HepG2 (cell line): ENCODE measurements around the gene TBRG4. TPM values are rescaled to one million over a fixed set of nuclear protein-coding genes. Genes with fewer than 3 reads are reported as not detected.
"Not testable (repeated sequence)": the region's sequence is repeated elsewhere in the genome, so short reads cannot be mapped to it uniquely, and the experiment has no call there.

ENCODE experiments used
- ATAC-seq: fragments of 200-7000 bp; cut with Tn5 transposase; 3 replicates; pipeline ENCODE4 v1.9.1; 2020; ENCODE audit warnings: mild to moderate bottlenecking, moderate library complexity
- BruUV-seq: library from RNA; stranded (reverse); fragments of 400-500 nt; replicated peaks from 2 replicates; lab custom pipeline; 2021; lab: Mats Ljungman, UMichigan
- CTCF ChIA-PET: fragments of 300-600 bp; formaldehyde crosslinking; extraction: SDS; loops from one replicate; lab custom pipeline; 2021; ENCODE audit warnings: low total read pairs, inconsistent platforms, low intra/inter-chr PET ratio; lab: Yijun Ruan, JAX
- POLR2A ChIA-PET: fragments of 350-600 bp; sonication (Branson Sonifier 250); formaldehyde crosslinking; loops from one replicate; lab custom pipeline; 2020; ENCODE audit warnings: antibody characterized with exemption, inconsistent platforms; lab: Yijun Ruan, JAX
- DNase-seq: peaks from one replicate; pipeline ENCODE4 v3.0.0-alpha.2; 2015; ENCODE audit warnings: low spot score
- FAIRE-seq: peaks from 3 replicates; lab custom pipeline; 2011; peaks lifted over from hg19 to GRCh38; lab: Jason Lieb, UNC
- H2AFZ ChIP-seq: one replicate; pipeline ENCODE4 v1.6.1; 2011; ENCODE audit warnings: low read length, inconsistent platforms
- H3K27ac ChIP-seq: fragments of 300-600 bp; 3 replicates; pipeline ENCODE4 v1.8.0; 2011; ENCODE audit warnings: mixed run types, mild to moderate bottlenecking, mixed read lengths, low read length, inconsistent platforms; ENCODE audit not compliant: insufficient read depth; ENCODE audit errors: extremely low read length
- H3K27me3 ChIP-seq, 2 experiments: fragments of 200-600 bp in 1 of 2; 2 replicates in 1 of 2; 3 replicates in 1 of 2; pipeline versions ENCODE4 v1.6.0 to v1.8.0; 2011; ENCODE audit warnings: low read length in 2 of 2, mild to moderate bottlenecking in 2 of 2, moderate library complexity in 2 of 2, inconsistent platforms in 1 of 2; ENCODE audit not compliant: insufficient read depth in 2 of 2, control insufficient read depth in 1 of 2
- H3K36me3 ChIP-seq, 2 experiments: fragments of 200-600 bp in 1 of 2; replicated peaks in 1 of 2; 2 replicates in 1 of 2; 3 replicates in 1 of 2; pipeline versions ENCODE4 v1.5.1 to v1.8.0; 2011; ENCODE audit warnings: low read length in 2 of 2, inconsistent platforms in 1 of 2; ENCODE audit not compliant: insufficient read depth in 2 of 2, control insufficient read depth in 1 of 2
- H3K4me1 ChIP-seq: 2 replicates; pipeline ENCODE4 v1.5.1; 2012; ENCODE audit warnings: low read length, inconsistent platforms; ENCODE audit not compliant: insufficient read depth
- H3K4me2 ChIP-seq: 2 replicates; pipeline ENCODE4 v1.6.0; 2011; ENCODE audit warnings: low read depth, low read length, inconsistent platforms
- H3K4me3 ChIP-seq, 3 experiments: fragments of 200-600 bp in 1 of 3; sonication (generic), shearing (Covaris generic) in 1 of 3; replicated peaks in 1 of 3; 2 replicates each; pipeline ENCODE4 v1.5.1; 2011 to 2016; ENCODE audit warnings: low read length in 3 of 3, inconsistent platforms in 2 of 3, low read depth in 2 of 3, mild to moderate bottlenecking in 2 of 3, control low read depth in 1 of 3, mixed read lengths in 1 of 3; ENCODE audit not compliant: insufficient read depth in 1 of 3
- H3K79me2 ChIP-seq: one replicate; pipeline ENCODE4 v1.6.1; 2011; ENCODE audit warnings: low read length, inconsistent platforms; ENCODE audit not compliant: insufficient read depth
- H3K9ac ChIP-seq: 2 replicates; pipeline ENCODE4 v1.6.0; 2011; ENCODE audit warnings: mild to moderate bottlenecking, low read depth, low read length, inconsistent platforms; ENCODE audit not compliant: insufficient read depth
- H3K9me3 ChIP-seq: 2 replicates; pipeline ENCODE4 v1.5.1; 2012; ENCODE audit warnings: mild to moderate bottlenecking, low read length
- H4K20me1 ChIP-seq: 2 replicates; pipeline ENCODE4 v1.6.0; 2011; ENCODE audit warnings: inconsistent platforms, mild to moderate bottlenecking, low read length, moderate library complexity; ENCODE audit not compliant: insufficient read depth
- DR1 ChIP-seq: sonication (generic); formaldehyde crosslinking; IDR thresholded peaks from 2 replicates; pipeline ENCODE4 v1.8.0; 2021; ENCODE audit warnings: mild to moderate bottlenecking, missing genetic modification reagents, inconsistent platforms
- LCORL ChIP-seq, 2 experiments: fragments of 450-650 bp in 1 of 2; sonication (generic) in 1 of 2; formaldehyde crosslinking in 1 of 2; IDR thresholded peaks; 2 replicates each; pipeline versions ENCODE4 v1.5.0 to v1.6.1; 2017 to 2020; ENCODE audit warnings: antibody characterized with exemption in 1 of 2, missing genetic modification reagents in 1 of 2
- STAG1 ChIP-seq: sonication (generic); formaldehyde crosslinking; IDR thresholded peaks from 2 replicates; pipeline ENCODE4 v1.4.0; 2020; ENCODE audit warnings: missing genetic modification reagents
- TAF15 ChIP-seq: fragments of 200-400 bp; formaldehyde crosslinking; IDR thresholded peaks from one replicate; pipeline ENCODE4 v1.6.1; 2018; ENCODE audit warnings: mild to moderate bottlenecking, low read depth, low read length; ENCODE audit not compliant: poor library complexity, severe bottlenecking
- ZNF569 ChIP-seq: sonication (generic); formaldehyde crosslinking; IDR thresholded peaks from 2 replicates; pipeline ENCODE4 v1.5.0; 2020; ENCODE audit warnings: mild to moderate bottlenecking, missing genetic modification reagents, moderate library complexity, borderline replicate concordance
- ZNF614 ChIP-seq: IDR thresholded peaks from 2 replicates; pipeline ENCODE4 v1.6.1; 2018; ENCODE audit warnings: missing biosample characterization, missing genetic modification reagents, inconsistent platforms, borderline replicate concordance
- ZNF782 ChIP-seq: sonication (generic); formaldehyde crosslinking; IDR thresholded peaks from 2 replicates; pipeline ENCODE4 v1.4.0; 2020; ENCODE audit warnings: missing genetic modification reagents, mild to moderate bottlenecking, borderline replicate concordance
- WGBS: methylation state at CpG from one replicate; pipeline ENCODE4 v1.1.6; 2017; ENCODE audit warnings: low lambda C conversion rate; 5-methylcytosine and 5-hydroxymethylcytosine counted together
- in situ Hi-C: cut with HindIII; loops from 2 replicates; pipeline ENCODE4 v1.10.0; 2017; ENCODE audit warnings: low pct_unique_long_range_greater_than_20kb; ENCODE audit not compliant: extremely low pct_ligation_motif_present
- intact Hi-C: fragments of 100-400 bp; cut with micrococcal nuclease; formaldehyde crosslinking; loops from one replicate; pipeline ENCODE4 v1.10.0; 2022; ENCODE audit not compliant: unreplicated experiment
- polyA plus RNA-seq, 8 experiments: library from polyadenylated mRNA; depleted of rRNA in 3 of 8; stranded (reverse) in 7 of 8; unstranded in 1 of 8; fragments of >200 nt; fragmentation: Illumina TruSeq in 4 of 8; extraction: Trizol in 4 of 8; gene quantifications; 2 replicates each; pipeline versions ENCODE4 v1.2.1 to v1.2.3, GENCODE V29; 2011 to 2016; ENCODE audit warnings: low read depth in 4 of 8, missing spikeins in 1 of 8, mixed read lengths in 1 of 8; ENCODE audit not compliant: insufficient read depth in 1 of 8
- total RNA-seq, 5 experiments: library from RNA; depleted of rRNA; stranded (reverse); fragments of >200 nt; fragmentation: Illumina TruSeq; extraction: Trizol; gene quantifications; 2 replicates each; pipeline ENCODE4 v1.2.3, GENCODE V29; 2016; ENCODE audit warnings: low read depth in 1 of 5
- TF ChIP-seq, protein P1 (sequence below): sonication (generic); formaldehyde crosslinking; IDR thresholded peaks from 2 replicates; pipeline ENCODE4 v1.4.0; 2020; ENCODE audit warnings: low read depth, mild to moderate bottlenecking, missing genetic modification reagents
- TF ChIP-seq, protein P2 (sequence below): fragments of 450-650 bp; IDR thresholded peaks from 2 replicates; pipeline ENCODE4 v1.6.1; 2017; ENCODE audit warnings: mild to moderate bottlenecking
- TF ChIP-seq, protein P3 (sequence below): sonication (generic); formaldehyde crosslinking; IDR thresholded peaks from 2 replicates; pipeline ENCODE4 v1.8.1; 2023; ENCODE audit warnings: mild to moderate bottlenecking, inconsistent platforms, moderate library complexity, missing genetic modification reagents, borderline replicate concordance

Gene TBRG4
- total and polyA plus RNA-seq, 2 of the 13 experiments (the other 11 are each of a cell fraction or from before 2014, with no cell fraction given): 87.8 to 107 TPM

DNA sequence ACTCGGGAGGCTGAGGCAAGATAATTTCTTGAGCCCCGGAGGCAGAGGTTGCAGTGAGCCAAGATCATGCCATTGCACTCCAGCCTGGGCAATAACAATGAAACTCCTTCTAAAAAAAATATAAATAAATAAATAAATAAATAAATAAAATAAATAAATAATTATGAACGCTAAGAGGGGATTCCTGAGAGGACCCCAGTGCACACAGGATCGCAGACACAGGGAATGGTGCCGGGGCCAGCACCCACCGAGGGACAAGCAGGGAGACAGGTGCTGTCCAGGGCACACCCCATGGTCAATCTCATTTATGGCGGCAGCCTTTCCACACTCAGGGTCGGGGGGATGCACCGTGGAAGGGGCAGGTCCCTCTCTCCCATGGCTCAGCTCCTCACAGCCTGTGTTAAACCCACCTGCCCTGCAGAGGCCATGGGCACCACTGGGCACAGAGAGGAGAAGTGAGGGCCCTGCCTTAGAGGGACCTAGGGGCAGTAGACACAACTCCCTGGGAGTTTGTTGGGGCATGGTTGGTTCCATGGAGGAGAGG lies 43.9 kb upstream of the TBRG4 start (continued):
- TF ChIP-seq, protein P1, sequence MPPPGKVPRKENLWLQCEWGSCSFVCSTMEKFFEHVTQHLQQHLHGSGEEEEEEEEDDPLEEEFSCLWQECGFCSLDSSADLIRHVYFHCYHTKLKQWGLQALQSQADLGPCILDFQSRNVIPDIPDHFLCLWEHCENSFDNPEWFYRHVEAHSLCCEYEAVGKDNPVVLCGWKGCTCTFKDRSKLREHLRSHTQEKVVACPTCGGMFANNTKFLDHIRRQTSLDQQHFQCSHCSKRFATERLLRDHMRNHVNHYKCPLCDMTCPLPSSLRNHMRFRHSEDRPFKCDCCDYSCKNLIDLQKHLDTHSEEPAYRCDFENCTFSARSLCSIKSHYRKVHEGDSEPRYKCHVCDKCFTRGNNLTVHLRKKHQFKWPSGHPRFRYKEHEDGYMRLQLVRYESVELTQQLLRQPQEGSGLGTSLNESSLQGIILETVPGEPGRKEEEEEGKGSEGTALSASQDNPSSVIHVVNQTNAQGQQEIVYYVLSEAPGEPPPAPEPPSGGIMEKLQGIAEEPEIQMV (CRISPR knock-in tag): no peak
- TF ChIP-seq DR1 (CRISPR knock-in tag): no peak
- TF ChIP-seq ZNF614 (CRISPR knock-in tag): no peak
- TF ChIP-seq ZNF569 (CRISPR knock-in tag): no peak
- TF ChIP-seq, protein P2, sequence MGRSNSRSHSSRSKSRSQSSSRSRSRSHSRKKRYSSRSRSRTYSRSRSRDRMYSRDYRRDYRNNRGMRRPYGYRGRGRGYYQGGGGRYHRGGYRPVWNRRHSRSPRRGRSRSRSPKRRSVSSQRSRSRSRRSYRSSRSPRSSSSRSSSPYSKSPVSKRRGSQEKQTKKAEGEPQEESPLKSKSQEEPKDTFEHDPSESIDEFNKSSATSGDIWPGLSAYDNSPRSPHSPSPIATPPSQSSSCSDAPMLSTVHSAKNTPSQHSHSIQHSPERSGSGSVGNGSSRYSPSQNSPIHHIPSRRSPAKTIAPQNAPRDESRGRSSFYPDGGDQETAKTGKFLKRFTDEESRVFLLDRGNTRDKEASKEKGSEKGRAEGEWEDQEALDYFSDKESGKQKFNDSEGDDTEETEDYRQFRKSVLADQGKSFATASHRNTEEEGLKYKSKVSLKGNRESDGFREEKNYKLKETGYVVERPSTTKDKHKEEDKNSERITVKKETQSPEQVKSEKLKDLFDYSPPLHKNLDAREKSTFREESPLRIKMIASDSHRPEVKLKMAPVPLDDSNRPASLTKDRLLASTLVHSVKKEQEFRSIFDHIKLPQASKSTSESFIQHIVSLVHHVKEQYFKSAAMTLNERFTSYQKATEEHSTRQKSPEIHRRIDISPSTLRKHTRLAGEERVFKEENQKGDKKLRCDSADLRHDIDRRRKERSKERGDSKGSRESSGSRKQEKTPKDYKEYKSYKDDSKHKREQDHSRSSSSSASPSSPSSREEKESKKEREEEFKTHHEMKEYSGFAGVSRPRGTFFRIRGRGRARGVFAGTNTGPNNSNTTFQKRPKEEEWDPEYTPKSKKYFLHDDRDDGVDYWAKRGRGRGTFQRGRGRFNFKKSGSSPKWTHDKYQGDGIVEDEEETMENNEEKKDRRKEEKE: no peak
- TF ChIP-seq, protein P3, sequence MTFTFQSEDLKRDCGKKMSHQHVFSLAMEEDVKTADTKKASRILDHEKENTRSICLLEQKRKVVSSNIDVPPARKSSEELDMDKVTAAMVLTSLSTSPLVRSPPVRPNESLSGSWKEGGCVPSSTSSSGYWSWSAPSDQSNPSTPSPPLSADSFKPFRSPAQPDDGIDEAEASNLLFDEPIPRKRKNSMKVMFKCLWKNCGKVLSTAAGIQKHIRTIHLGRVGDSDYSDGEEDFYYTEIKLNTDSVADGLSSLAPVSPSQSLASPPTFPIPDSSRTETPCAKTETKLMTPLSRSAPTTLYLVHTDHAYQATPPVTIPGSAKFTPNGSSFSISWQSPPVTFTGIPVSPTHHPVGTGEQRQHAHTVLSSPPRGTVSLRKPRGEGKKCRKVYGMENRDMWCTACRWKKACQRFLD (CRISPR knock-in tag): no peak
- no peak for TF ChIP-seq TAF15
- no peak for TF ChIP-seq LCORL (IDR thresholded peaks at IDR 0.05)
- no peak for TF ChIP-seq LCORL (CRISPR knock-in tag; IDR thresholded peaks at IDR 0.05)
- no peak for TF ChIP-seq ZNF782
- TF ChIP-seq STAG1 (CRISPR knock-in tag): no peak
- TF ChIP-seq, all 625 proteins: peak for 0

DNA sequence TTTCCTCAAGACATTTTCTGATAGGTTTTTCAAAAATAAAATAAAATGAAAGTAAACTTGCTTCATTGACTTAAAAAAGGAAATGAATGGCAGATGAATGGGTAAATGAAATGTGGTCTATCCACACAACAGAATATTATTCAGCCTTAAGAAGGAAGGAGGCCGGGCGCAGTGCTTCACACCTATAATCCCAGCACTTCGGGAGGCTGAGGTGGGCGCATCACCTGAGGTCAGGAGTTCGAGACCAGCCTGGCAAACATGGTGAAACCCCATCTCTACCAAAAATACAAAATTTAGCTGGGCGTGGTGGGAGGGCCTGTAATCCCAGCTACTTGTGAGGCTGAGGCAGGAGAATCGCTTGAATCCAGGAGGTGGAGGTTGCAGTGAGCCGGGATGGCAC lies 42.4 kb upstream of the TBRG4 start:
- POLR2A ChIA-PET, H4K20me1 ChIP-seq, H3K27ac ChIP-seq, H3K36me3 ChIP-seq, H3K4me2 ChIP-seq, FAIRE-seq, H3K9me3 ChIP-seq, H3K4me3 ChIP-seq, H2AFZ ChIP-seq, BruUV-seq, DNase-seq, H3K4me1 ChIP-seq, H3K79me2 ChIP-seq, H3K9ac ChIP-seq, ATAC-seq: not testable (repeated sequence)
- intact Hi-C loops (loop anchor here (2.0 to 10.0 kb wide), 3 partner anchors 431 to 701 kb away; no protein-coding TSS in a partner anchor), in situ Hi-C loops (loop anchor here (5.0 to 25.0 kb wide), 2 partner anchors 108 to 433 kb away; no protein-coding TSS in a partner anchor)
- WGBS: 52% methylated on average over 8 of the region's 8 CpGs
- CTCF ChIA-PET: interaction anchor here (0.7 to 2.7 kb wide), 3 partner anchors 104 to 700 kb away, joined by 3 to 37 read pairs (median 9); no protein-coding TSS in a partner anchor
- peaks cover 7 to 60% of the 10 kb centered on the region in 2 experiments; a peak in 4 of 5 replicates for H3K27me3 ChIP-seq
